Measurements from ENCODE around the gene FAM107A.

Gene FAM107A

GRCh38 chr3:58566398-58567250 lies 10.6 kb downstream of the FAM107A start:
- DNase-seq, result no peak

- no peak for DNase-seq
Measured at GRCh38 chr3:58565621-58566397, 11.4 kb downstream of the FAM107A start.

GRCh38 chr3:58564456-58565160 lies 12.6 kb downstream of the FAM107A start:
- no peak for DNase-seq

- DNase-seq, result no peak
Measured at GRCh38 chr3:58564054-58564453, 13.1 kb downstream of the FAM107A start.

GRCh38 chr3:58563386-58564035 lies 13.7 kb downstream of the FAM107A start:
- no peak for DNase-seq

- DNase-seq, result no peak
Measured at GRCh38 chr3:58562498-58562897, 14.7 kb downstream of the FAM107A start.

- DNase-seq, result no peak
Measured at GRCh38 chr3:58560771-58561311, 16.4 kb downstream of the FAM107A start.

GRCh38 chr3:58559586-58559985 lies 17.6 kb downstream of the FAM107A start:
- no peak for DNase-seq

GRCh38 chr3:58557491-58557890 lies 19.7 kb downstream of the FAM107A start:
- no peak for DNase-seq

- no peak for DNase-seq
Measured at GRCh38 chr3:58556761-58557221, 20.4 kb downstream of the FAM107A start.

GRCh38 chr3:58556001-58556400 lies 21.2 kb downstream of the FAM107A start:
- DNase-seq, result no peak

- DNase-seq, result no peak
Measured at GRCh38 chr3:58555203-58555602, 22.0 kb downstream of the FAM107A start.

- DNase-seq, result no peak
Measured at GRCh38 chr3:58553003-58553402, 24.2 kb downstream of the FAM107A start.

GRCh38 chr3:58551636-58552180 lies 25.5 kb downstream of the FAM107A start:
- DNase-seq, result no peak

GRCh38 chr3:58544541-58544940 lies 32.6 kb downstream of the FAM107A start:
- no peak for DNase-seq

- no peak for DNase-seq
Measured at GRCh38 chr3:58540176-58540858, 36.9 kb downstream of the FAM107A start.

- DNase-seq, result no peak
Measured at GRCh38 chr3:58539626-58540025, 37.6 kb downstream of the FAM107A start.

- DNase-seq, result no peak
Measured at GRCh38 chr3:58537412-58538301, 39.5 kb downstream of the FAM107A start.

- no peak for DNase-seq
Measured at GRCh38 chr3:58536501-58537411, 40.4 kb downstream of the FAM107A start, which contains the start of gene ACOX2. Gene ACOX2 (minus strand): TSS chr3:58537190. CDS start chr3:58535106, 2,084 bp downstream.
